Germinal center (tissue), 1 donor: ENCODE measurements around the gene POLR2C.
A peak's percentile ranks its signal among the peaks of the same experiment; 100 is the strongest.
"Not testable (repeated sequence)": the region's sequence is repeated elsewhere in the genome, so short reads cannot be mapped to it uniquely, and the experiment has no call there.

ENCODE experiments used
- DNase-seq: peaks from one replicate; pipeline ENCODE4 v3.0.0; 2012; ENCODE audit warnings: mixed read lengths, low spot score

Gene POLR2C

DNA sequence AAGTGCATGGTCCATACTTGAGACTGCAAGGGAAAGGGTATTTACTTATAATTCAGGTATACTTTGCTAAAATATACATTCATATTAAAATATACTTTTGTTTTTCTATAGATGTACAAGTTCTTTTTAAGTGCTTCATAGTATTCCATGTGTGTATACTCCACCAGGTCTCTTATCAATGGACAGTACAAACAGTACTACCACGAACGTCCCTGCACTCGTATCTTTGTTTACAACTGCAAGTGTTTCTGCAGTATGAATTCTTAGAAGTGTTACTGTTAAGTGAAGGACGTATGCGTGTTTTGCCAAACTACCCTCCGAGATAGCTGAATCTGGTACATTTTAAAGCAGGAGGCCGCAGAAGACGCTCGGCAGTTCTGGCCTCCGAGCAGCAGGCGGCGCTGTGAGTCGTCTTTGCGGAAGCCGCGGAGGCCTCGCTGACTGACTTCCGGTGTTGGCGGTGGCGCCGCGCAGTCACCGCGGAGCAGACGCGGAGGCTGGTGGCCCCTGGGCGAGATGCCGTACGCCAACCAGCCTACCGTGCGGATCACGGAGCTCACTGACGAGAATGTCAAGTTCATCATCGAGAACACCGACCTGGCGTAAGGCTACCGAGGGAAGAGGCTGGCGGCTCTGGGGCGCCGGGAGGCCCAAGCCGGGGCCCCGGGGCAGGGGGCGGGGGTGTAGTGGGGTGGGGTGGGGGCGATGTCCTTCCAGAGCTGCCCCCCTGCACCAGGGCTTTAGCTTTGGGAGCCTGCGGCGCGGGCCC lies at the start of gene POLR2C:
Gene POLR2C, plus strand, starts transcription at position 471 of the 769 bp plus-strand sequence. Its CDS starts 46 bp downstream, at position 517.
- peak; percentile 89 for DNase-seq

DNA sequence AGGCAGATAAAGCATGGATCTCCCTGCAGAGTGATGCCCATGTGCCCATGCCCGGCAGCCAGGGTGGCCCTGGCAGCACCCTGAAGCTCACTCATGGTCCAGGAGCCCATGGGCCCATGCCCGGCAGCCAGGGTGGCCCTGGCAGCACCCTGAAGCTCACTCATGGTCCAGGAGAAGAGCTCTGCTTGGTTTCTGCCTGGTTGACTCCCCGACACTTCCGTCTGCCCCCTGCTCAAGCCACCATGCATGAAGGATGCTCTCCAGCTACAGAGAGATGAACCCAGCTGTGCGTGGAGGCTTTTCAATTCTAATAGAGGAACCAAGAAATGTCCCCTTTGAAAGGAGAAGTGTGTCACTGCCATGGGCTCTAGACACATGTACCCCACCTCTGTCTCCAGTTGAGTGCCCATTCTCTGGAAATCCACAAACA lies 49.2 kb upstream of the POLR2C start:
- peak; percentile 83 for DNase-seq

DNA sequence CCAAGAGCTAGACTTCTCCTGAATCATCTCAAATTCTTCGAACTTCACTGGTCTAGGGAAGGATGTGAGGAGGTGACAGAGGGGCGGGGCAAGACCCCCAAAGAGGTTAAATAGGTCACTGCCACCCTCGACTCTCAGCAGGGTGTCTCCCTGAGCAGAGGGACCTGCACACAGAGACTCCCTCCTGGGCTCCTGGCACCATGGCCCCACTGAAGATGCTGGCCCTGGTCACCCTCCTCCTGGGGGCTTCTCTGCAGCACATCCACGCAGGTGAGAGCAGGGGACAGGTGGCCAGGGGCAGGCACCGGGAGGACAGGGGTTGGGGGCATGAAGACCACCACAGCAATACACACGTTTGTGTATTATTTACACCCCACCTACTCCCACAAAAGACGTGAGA lies 48.7 kb upstream of the POLR2C start:
- DNase-seq = no peak

DNA sequence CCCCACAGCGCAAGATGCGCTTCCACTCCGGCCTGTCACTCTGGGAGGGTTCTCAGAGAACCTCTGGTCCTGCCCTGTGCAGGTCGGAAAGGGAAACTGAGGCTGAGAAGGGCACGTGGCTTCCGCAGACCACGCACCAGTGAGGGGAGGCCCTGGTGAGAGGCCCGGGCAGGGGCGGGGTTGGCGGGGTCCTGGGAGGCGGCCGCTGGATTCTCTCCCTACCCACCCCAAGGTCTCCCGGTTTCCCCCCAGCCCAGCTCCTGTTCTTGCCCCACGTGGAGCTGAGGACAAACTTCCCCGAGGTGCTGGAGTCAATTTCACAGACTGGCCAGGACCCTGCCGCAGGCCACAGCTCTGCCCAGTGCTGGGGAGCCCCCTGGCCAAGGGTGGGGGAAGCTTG lies 46.4 kb upstream of the POLR2C start:
- no peak for DNase-seq

DNA sequence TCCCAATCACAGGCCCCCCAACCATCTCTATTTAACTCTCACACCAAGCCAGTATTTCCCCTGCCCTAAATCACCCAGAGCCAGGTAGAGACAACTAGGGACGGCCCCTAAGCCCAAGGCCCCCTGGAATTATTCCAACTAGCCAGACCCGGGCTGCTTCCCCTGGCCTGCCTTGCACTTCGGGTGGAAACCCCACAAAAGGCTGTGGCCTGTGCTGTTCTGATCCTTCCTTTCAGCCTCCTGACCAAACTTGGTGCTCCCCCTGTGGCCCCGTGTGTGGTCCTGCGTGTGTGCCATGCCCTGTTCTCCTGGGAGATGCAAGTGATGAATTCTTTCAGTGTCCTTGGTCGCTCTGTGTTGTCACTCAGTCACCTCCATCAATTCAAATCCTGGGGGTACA lies 43.0 kb upstream of the POLR2C start:
- no peak for DNase-seq

DNA sequence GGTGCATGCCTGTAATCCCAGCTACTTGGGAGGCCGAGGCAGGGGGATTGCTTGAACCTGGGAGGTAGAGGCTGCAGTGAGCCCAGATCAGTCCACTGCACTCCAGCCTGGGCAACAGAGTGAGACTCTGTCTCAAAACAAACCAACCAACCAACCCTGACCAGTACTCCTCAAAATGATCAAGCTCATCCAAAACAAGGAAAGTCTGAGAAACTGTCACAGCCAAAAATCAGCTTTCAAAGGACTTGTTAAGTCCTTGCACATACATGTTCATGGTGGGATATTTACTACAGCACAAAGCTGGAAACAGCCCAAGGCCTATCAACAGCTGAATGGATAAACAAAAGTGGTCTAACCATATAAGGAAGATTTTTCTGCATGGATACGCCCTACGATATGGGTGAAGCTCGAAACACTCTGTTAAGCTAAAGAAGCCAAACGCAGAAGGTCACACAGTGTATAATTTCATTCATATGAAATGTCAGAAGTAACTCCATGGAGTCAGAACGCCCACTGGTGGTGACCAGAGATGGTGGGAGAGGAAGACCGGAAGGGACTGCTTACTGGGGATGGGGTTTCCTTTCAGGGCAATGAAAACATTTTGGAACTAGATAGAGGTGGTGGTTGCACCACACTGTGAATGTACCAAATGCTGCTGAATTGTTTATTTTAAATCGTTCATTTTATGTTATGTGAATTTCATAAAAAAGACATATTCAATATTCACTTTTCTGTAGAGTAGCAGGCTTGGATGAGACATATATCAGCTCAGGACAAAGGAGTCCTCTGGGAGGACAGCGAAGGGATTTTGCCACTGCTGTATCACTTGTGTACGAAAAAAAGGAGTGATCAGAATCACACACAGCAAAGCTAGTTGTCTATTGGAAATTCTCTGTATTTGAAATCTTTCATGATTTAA lies 40.2 kb upstream of the POLR2C start:
- DNase-seq = no peak

DNA sequence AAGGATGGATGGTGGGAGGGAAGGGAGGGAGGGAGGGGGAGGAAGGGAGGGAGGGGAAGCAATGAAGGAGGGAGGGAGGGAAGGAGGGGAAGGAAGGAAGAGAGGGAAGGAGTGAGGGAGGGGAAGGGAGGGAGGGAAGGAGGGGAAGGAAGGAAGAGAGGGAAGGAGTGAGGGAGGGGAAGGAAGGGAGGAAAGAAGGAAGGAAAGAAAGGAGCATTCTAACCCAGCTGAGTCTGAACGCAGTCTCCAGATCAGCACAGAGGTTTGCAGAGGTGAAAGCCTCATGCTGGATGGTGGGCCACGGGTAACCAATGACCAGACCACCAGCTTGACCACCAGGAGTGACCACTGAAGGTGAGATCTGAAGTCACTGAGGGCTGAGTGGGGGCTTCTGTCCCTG lies 39.3 kb upstream of the POLR2C start:
- no peak for DNase-seq

DNA sequence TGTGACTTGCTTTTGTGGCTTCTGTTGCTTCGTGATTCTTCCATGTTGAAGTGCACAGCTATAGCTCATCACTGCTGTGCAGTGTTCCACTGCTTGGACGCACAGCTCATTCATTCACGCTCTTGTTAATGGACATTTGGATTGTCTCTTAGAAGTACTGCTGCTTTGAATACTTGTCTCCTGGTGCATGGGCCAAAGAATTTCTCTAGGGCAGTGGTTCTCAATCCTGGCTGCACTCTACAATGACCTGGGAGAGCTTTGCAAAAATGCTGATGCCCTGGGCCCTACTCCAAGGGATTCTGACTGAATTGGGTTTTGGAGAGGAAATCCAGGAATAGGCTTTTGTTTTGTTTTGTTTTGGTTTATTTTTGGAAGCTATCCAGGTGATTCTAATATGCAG lies 37.9 kb upstream of the POLR2C start:
- no peak for DNase-seq

DNA sequence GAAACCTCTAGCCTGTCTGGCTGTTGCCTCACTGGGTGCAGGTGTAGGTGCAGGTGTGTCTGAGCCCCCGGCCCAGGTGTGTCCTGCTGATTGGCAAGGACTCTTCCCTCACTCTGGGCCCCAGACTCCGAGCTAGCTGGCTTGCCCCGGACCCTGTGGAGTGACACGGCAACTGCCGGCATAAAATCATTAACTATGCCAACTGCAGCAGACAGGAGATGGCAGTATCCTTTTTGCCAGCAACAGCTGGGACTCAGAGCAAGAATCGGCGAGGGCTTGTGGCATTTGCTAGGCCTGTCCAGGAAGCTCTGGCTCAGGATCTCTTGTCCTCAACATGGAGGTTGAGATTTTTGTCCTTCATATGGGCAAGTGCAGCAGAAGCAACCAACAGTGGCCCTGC lies 36.1 kb upstream of the POLR2C start:
- no peak for DNase-seq

DNA sequence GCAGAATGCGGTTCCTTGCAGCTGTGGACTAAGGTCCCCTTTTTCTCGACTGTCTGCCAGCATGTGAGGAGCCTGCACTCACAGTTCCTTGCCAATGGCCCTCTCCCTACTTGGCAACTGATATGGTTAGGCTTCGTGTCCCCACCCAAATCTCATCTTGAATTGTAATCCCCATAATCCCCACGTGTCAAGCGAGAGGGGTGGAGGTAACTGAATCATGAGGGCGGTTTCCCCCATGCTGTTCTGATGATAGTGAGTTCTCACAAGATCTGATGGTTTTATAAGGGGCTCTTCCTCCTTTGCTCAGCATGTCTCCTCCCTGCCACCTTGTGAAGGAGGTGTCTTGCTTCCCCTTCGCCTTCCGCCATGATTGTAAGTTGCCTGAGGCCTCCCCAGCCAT lies 35.2 kb upstream of the POLR2C start:
- DNase-seq = no peak

DNA sequence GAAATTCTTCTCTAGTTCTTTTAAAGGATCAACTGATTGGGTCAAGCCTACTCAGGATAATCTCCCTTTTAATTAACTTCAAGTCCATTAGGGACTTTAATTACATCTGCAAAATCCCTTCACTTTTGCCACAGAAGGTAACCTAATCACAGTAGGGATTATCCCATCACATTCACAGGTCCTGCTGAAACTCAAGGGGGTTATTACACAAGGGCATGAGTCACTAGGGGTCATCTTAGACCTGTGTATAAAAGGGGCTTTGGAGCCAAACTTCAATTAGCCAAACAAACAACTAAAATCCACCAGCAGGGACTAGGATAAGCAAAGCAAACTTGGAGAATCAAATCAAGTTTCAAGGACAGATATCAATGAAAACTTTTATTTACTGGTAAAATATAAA lies 34.7 kb upstream of the POLR2C start:
- no peak for DNase-seq

DNA sequence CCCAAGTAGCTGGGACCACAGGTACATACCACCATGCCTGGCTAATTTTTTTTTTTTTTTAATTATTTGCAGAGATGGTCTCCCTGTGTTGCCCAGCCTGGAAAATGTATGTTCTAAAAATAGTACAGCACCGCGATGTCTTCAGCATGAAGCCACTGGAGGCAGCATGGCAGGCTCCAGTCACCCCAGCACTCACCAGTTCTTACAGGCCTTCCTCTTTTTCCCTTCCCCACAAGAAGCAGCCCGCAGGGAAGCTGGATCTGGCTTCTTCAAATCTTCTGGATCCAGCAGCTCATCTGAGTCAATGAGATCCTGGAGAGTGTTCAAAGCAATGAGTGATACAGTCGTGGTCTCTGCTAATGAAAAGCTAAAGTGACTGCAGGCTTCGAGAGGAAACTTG lies 31.5 kb upstream of the POLR2C start:
- no peak for DNase-seq

DNA sequence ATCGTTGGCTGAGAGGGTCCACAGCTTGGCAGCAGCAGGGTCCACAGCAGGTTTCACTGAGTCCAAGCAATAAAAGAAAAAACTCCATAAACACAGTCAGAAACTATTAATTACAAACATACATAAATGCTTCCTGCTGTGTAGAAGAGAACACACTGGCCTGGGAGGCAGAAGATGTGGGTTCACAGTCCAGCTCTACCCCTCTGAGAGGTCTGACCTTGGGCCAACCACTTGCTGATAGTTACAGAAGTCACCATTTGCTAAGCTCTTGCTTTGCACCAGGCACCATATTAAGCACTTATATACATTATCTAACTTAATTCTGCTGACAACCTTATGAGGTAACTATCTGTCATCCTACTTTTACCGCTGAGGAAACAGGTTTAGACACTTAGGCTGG lies 30.0 kb upstream of the POLR2C start:
- no peak for DNase-seq

DNA sequence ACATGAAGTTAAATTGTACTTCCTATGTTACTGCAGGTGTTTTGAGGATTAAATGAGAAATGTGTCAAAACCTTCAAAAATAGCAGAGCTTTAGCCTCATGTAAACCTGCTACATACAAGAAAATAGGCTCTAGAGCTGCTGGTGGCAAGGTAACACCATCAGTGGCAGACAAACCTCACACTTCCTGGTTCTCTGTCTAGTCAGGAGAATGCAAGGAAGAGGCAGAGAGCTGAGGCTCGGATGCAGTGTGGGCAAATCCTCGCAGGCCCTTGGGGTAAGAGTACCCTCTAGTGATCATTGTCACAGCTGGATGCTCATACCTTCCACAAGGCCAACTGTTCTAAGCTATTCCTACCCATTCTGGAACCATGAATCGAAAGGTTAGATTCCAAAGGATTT lies 29.5 kb upstream of the POLR2C start:
- DNase-seq = no peak

DNA sequence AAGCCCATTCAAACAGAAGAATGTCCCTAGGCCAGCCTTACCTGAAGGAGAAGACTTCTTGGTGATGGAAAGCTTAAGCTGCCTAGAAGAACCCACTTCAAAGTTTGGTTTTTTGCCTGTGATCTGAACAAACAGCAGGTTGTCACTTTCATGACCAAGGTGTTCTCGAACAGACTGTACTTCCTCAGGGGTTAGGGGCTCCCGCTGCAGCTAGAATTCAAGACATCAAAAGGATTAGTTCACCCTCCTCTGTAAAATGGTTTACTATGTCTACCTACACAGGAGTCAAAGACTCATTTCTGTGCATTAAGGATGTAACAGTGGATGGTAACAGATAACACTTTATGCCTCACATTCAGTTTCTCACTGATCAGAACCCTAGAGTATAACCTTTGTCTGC lies 28.5 kb upstream of the POLR2C start:
- no peak for DNase-seq

DNA sequence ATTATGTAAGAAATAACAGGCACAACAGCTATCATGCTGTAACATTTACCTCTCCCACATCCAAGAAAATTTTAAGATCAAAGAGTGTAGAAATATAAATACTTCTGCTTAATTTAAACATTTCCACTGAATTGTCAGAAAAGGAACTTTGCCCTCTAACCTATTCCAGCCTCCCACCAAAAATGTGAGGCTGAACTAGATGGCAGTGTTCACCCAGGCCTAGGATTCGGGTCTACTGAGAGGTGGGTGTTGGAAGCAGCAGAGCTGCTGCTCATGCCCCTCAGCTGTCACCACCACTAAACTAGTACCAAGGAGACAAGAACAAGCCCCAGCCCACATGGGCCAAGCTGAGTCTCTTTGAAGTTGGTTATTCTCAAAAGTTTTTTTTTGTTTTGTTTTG lies 26.6 kb upstream of the POLR2C start:
- DNase-seq = no peak

DNA sequence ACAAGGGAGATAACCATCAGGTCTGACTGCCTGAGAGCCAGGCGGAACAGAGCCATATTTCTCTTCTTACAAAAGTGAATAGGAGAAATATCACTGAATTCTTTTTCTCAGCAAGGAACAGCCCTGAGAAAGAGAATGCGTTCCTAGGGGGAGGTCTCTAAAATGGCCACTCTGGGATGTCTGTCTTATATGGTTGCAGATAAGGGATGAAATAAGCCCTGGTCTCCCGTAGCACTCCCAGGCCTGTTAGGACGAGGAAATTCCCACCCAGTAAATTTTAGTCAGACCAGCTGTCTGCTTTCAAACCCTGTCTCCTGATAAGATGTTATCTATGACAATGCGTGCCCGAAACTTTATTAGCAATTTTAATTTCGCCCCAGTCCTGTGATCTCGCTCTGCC lies 22.5 kb upstream of the POLR2C start:
- DNase-seq = not testable (repeated sequence)

DNA sequence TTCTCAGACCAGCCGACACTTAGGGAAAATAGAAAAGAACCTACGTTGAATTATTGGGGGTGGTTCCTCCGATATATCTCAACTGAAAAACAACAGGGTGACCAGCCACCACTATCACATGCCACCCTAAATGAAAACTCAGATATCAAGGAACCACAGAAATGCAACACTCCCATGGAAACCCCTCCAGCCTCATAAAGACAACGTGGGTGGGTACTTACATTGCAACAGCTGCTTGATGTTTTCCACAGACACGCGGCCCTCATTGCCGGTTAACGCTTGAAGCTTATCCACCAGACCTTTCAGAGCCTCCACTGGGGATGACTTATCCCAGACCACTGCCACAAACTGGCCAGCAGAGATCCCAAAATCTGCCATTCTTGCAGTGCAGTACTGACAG lies 21.9 kb upstream of the POLR2C start:
- not testable (repeated sequence) for DNase-seq

DNA sequence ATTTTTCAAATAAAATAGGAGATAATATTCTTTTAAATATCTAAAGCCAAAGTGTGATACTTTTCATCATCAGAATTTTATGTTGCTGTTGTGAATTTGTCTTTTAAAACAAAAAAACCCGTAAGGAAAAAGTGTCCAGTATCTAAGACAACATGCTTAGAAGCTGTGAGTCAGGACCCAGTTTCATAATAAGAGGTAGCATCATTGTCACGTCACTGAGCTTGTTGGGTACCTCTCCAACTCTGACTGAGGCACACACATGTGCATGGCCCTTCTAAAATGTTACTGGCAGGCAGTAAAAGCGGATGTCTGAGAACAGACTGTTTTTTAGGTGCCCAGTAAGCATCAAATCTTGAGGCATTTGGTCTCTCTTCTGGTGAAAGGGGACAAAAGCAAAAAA lies 17.8 kb upstream of the POLR2C start:
- no peak for DNase-seq

DNA sequence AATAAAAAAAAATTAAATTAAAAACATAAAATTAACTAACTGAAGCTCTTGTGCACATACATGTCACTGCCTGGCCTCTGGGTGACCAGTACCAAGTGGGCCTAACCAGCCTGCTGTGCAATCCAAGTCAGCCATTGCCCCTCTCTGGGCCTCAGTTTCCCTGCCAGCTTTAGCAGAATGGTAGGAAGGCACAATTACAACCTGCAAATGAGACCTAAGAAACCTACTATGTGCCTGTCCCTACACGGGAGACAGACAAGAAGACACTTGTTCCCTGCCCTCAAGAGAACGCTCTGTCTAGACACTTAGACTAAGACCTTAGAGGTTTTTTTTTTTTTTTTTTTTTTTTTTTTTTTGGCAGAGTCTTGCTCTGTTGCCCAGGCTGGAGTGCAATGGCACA lies 17.0 kb upstream of the POLR2C start:
- no peak for DNase-seq

DNA sequence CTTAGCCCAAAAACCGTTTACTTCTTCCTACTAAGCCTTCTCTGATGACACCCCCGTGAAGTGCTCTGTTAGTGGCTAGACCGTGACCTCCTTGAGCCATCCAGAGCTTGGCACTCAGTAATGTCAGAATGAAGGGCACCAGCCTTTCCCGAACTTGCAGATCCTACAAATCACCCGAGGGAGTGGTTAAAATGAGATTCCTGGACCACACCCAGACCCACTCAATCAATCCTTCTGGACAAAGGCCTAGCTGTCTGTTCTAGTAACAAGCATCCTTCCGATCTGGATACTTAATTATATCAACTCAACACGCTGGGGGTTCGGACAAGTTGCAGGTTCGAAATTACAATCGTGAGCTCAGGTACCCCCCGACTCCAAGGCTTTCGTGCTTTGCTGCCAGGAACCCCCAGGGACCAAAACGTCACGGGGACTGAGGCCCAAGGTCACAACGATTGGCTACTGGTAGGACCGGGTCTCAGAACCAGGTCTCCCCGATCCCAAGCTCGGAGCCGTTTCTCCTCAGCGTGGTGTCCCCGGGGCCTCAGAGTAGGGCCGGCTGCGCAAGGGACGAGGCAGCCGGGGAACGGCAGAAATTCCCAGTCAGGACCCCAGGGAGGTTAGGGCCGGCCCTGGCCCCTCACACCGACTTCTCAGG lies 15.8 kb upstream of the POLR2C start:
- DNase-seq = peak; percentile 67

DNA sequence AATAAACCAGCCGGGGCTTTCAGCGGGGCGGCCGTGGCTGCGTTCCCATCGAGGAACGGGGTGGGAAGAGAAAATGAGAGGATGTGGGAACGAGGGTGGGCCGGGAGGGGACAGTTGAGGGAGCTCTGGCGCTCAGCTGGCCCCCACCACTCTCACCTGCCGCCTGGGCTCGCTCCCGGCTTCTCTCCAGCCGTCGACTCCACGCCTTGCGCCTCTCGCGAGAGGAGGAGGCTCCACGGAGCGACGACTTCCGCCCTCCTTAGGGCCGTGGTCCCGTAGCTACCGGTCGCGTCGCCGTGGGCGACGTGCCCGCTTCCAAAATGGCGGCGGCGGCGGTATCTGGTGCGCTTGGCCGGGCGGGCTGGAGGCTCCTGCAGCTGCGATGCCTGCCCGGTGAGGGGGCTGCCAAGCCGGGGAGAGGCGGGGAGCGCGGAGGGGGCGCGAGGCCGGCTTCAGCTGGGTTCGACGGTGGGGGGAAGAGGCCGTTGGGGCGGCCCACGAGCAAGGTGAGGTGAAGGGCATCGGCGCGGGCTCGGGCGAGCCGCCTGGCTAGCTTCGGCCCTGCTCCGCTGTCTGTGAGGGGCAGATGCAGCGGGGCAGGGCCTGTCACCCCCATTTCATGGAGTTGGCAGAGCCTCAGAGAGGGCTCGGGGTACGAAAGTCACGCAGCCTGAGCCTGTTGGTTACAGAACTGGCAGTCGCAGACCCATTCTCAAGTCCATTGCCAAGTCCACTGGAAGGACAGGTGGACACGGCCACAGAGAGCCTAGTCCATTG lies 15.1 kb upstream of the POLR2C start, which contains the start of the genes CIAPIN1 and COQ9:
Gene CIAPIN1, minus strand, starts transcription at position 200 of the 777 bp plus-strand sequence. CDS start 6,457 bp downstream, outside the sequence.
Gene COQ9, plus strand, starts transcription at position 294 of the 777 bp plus-strand sequence. Its CDS starts 27 bp downstream, at position 321.
- DNase-seq = peak; percentile 90
